SK-N-SH treated with all-trans-retinoic acid at 6 μM for 48 hours (cell line): ENCODE measurements around the gene AGMO.
A peak's percentile ranks its signal among the peaks of the same experiment; 100 is the strongest.

Experiments used
- ATAC-seq: fragments of 200-7000 bp; cut with Tn5 transposase; 3 replicates; pipeline ENCODE4 v1.9.1; 2020; ENCODE audit warnings: mild to moderate bottlenecking, moderate library complexity
- ARNTL ChIP-seq: fragments of 450-650 bp; formaldehyde crosslinking; IDR thresholded peaks from 2 replicates; pipeline ENCODE4 v1.5.0; 2020; ENCODE audit warnings: low read depth, mild to moderate bottlenecking, moderate library complexity, borderline replicate concordance
- BACH2 ChIP-seq: fragments of 250-450 bp; sonication (Bioruptor Pico); IDR thresholded peaks from 2 replicates; pipeline ENCODE4 v1.9.0; 2021; ENCODE audit warnings: mild to moderate bottlenecking, borderline replicate concordance
- CREB5 ChIP-seq: fragments of 250-450 bp; sonication (Bioruptor Pico); IDR thresholded peaks from 2 replicates; pipeline ENCODE4 v1.5.1; 2020; ENCODE audit warnings: low read depth, mild to moderate bottlenecking, moderate library complexity
- CSDC2 ChIP-seq: fragments of 250-450 bp; sonication (Bioruptor Pico); IDR thresholded peaks from 2 replicates; pipeline ENCODE4 v1.5.0; 2020; ENCODE audit warnings: mild to moderate bottlenecking, moderate library complexity
- CSRNP3 ChIP-seq: fragments of 250-450 bp; sonication (Bioruptor Pico); IDR thresholded peaks from 2 replicates; pipeline ENCODE4 v1.5.1; 2021; ENCODE audit warnings: mild to moderate bottlenecking, moderate library complexity
- ESRRG ChIP-seq: fragments of 250-450 bp; sonication (Bioruptor Pico); IDR thresholded peaks from 2 replicates; pipeline ENCODE4 v1.6.1; 2021; ENCODE audit warnings: mild to moderate bottlenecking
- GLIS3 ChIP-seq: fragments of 250-450 bp; sonication (Bioruptor Pico); IDR thresholded peaks from 2 replicates; pipeline ENCODE4 v1.5.0; 2020; ENCODE audit warnings: mild to moderate bottlenecking, moderate library complexity
- ISL1 ChIP-seq: fragments of 250-450 bp; sonication (Bioruptor Pico); IDR thresholded peaks from 2 replicates; pipeline ENCODE4 v2.1.2; 2022; ENCODE audit warnings: mild to moderate bottlenecking, moderate library complexity
- OSR1 ChIP-seq: fragments of 250-450 bp; sonication (Bioruptor Pico); IDR thresholded peaks from 2 replicates; pipeline ENCODE4 v1.8.0; 2022; ENCODE audit warnings: moderate library complexity, mild to moderate bottlenecking, inconsistent platforms
- POU6F1 ChIP-seq: fragments of 250-450 bp; sonication (Bioruptor Pico); IDR thresholded peaks from 2 replicates; pipeline ENCODE4 v1.8.0; 2021; ENCODE audit warnings: low read depth, mild to moderate bottlenecking, moderate library complexity, borderline replicate concordance
- PPARA ChIP-seq: fragments of 250-450 bp; sonication (Bioruptor Pico); IDR thresholded peaks from 2 replicates; pipeline ENCODE4 v1.5.0; 2020; ENCODE audit warnings: mild to moderate bottlenecking, borderline replicate concordance
- RARB ChIP-seq: fragments of 250-450 bp; sonication (Bioruptor Pico); IDR thresholded peaks from 2 replicates; pipeline ENCODE4 v1.8.0; 2021; ENCODE audit warnings: mild to moderate bottlenecking, moderate library complexity
- SNAI2 ChIP-seq: fragments of 250-450 bp; sonication (Bioruptor Pico); IDR thresholded peaks from 2 replicates; pipeline ENCODE4 v1.5.0; 2020; ENCODE audit warnings: mild to moderate bottlenecking, moderate library complexity
- TCF4 ChIP-seq: fragments of 250-450 bp; sonication (Bioruptor Pico); IDR thresholded peaks from 2 replicates; pipeline ENCODE4 v1.8.0; 2021; ENCODE audit warnings: mild to moderate bottlenecking, moderate library complexity, borderline replicate concordance
- TOX ChIP-seq: fragments of 250-450 bp; sonication (Bioruptor Pico); IDR thresholded peaks from 2 replicates; pipeline ENCODE4 v1.8.0; 2021; ENCODE audit warnings: mild to moderate bottlenecking, moderate library complexity, borderline replicate concordance
- TSHZ2 ChIP-seq: fragments of 250-450 bp; sonication (Bioruptor Pico); IDR thresholded peaks from 2 replicates; pipeline ENCODE4 v1.5.0; 2020; ENCODE audit warnings: mild to moderate bottlenecking, moderate library complexity
- ZC3H10 ChIP-seq: fragments of 250-450 bp; sonication (Bioruptor Pico); IDR thresholded peaks from 2 replicates; pipeline ENCODE4 v1.5.1; 2021; ENCODE audit warnings: mild to moderate bottlenecking, moderate library complexity
- ZFP3 ChIP-seq: fragments of 250-450 bp; sonication (Bioruptor Pico); IDR thresholded peaks from 2 replicates; pipeline ENCODE4 v1.5.0; 2020; ENCODE audit warnings: mild to moderate bottlenecking, moderate library complexity
- ZFP30 ChIP-seq: fragments of 450-650 bp; formaldehyde crosslinking; IDR thresholded peaks from 2 replicates; pipeline ENCODE4 v1.5.0; 2022; ENCODE audit warnings: mild to moderate bottlenecking, moderate library complexity
- ZNF565 ChIP-seq: fragments of 450-650 bp; formaldehyde crosslinking; conservative IDR thresholded peaks from 2 replicates; pipeline ENCODE4 v1.5.0; 2020; ENCODE audit warnings: low read depth, mild to moderate bottlenecking, moderate library complexity
- ZNF70 ChIP-seq: fragments of 450-650 bp; formaldehyde crosslinking; IDR thresholded peaks from 2 replicates; pipeline ENCODE4 v1.5.0; 2020; ENCODE audit warnings: mild to moderate bottlenecking, moderate library complexity
- ZNF8 ChIP-seq: fragments of 450-650 bp; formaldehyde crosslinking; IDR thresholded peaks from 2 replicates; pipeline ENCODE4 v1.5.0; 2020; ENCODE audit warnings: mild to moderate bottlenecking, moderate library complexity

AGMO gene

GRCh38 chr7:15166620-15167019, 395.2 kb downstream of the AGMO start:
- no peak for ATAC-seq
- no peak for TF ChIP-seq TSHZ2 (CRISPR knock-in tag)
- TF ChIP-seq PPARA (CRISPR knock-in tag), result no peak
- no peak for TF ChIP-seq ESRRG (CRISPR knock-in tag)
- no peak for TF ChIP-seq ZNF565 (CRISPR knock-in tag)
- no peak for TF ChIP-seq ISL1 (CRISPR knock-in tag)
- TF ChIP-seq ZFP30 (CRISPR knock-in tag), result no peak
- no peak for TF ChIP-seq SNAI2 (CRISPR knock-in tag)
- TF ChIP-seq RARB (CRISPR knock-in tag), result no peak
- TF ChIP-seq CSRNP3 (CRISPR knock-in tag), result no peak
- no peak for TF ChIP-seq TOX (CRISPR knock-in tag)
- no peak for TF ChIP-seq ZFP3 (CRISPR knock-in tag)
- TF ChIP-seq CREB5, result no peak
- TF ChIP-seq ARNTL (CRISPR knock-in tag), result no peak
- TF ChIP-seq BACH2 (CRISPR knock-in tag), result no peak
- no peak for TF ChIP-seq OSR1
- no peak for TF ChIP-seq TCF4
- TF ChIP-seq CSDC2 (CRISPR knock-in tag), result no peak
- TF ChIP-seq GLIS3 (CRISPR knock-in tag), result no peak
- TF ChIP-seq ZC3H10 (CRISPR knock-in tag), result no peak
- no peak for TF ChIP-seq POU6F1 (CRISPR knock-in tag)
- TF ChIP-seq, all 23 proteins: peak for 0

- ATAC-seq, result peak; percentile 71
- TF ChIP-seq CSDC2 (CRISPR knock-in tag) (no peak), ZC3H10 (CRISPR knock-in tag) (no peak), ISL1 (CRISPR knock-in tag) (peak; percentile 39; the same call in 1 of the 2 replicates)
These were observed 402.6 kb downstream of the AGMO start for GRCh38 chr7:15159261-15159660.

GRCh38 chr7:15158141-15158810, 403.5 kb downstream of the AGMO start:
- no peak for TF ChIP-seq ESRRG (CRISPR knock-in tag)
- TF ChIP-seq TCF4, result no peak
- TF ChIP-seq CREB5, result no peak
- no peak for TF ChIP-seq ISL1 (CRISPR knock-in tag)
- TF ChIP-seq ZNF8 (CRISPR knock-in tag), result no peak
- TF ChIP-seq ZFP30 (CRISPR knock-in tag), result no peak
- TF ChIP-seq CSRNP3 (CRISPR knock-in tag), result no peak
- TF ChIP-seq ZNF70 (CRISPR knock-in tag), result no peak

More at GRCh38 chr7:15158141-15158810, 403.5 kb downstream of the AGMO start:
- no peak for ATAC-seq
